OCI-LY3 (cell line): ENCODE measurements around the gene ACCS.

ENCODE experiments used
- EZH2phosphoT487 ChIP-seq: fragments of 200-600 bp; shearing (Covaris generic); IDR thresholded peaks from 2 replicates; pipeline ENCODE4 v1.6.1; 2018; ENCODE audit warnings: antibody characterized with exemption, mixed run types, low read depth
- TF ChIP-seq, protein P1 (sequence below): fragments of 200-600, 300-600 bp; sonication (generic); IDR thresholded peaks from 2 replicates; pipeline ENCODE4 v1.5.1; 2014; ENCODE audit warnings: antibody characterized with exemption, low read length, low read depth

DNA sequence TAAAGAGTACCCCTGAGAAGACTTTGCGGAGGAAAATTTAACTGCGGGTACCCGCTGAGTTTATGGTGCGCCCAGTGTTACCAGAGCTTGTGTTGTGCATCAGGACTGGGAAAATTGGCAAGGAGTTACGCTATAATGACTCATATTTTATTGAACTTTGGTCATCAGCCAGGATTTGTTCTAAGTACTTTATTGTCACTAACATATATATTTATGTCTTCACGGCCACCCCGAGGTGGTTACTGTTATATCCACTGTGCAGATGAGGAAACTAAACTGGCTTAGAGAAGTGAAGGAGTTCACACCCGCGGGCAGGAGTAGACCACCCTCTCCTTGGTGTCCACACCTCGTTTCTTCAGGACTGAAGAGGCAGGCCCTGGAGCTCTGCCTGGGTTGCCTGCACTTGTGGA lies 667 bp downstream of the ACCS start:
- TF ChIP-seq, protein P1, sequence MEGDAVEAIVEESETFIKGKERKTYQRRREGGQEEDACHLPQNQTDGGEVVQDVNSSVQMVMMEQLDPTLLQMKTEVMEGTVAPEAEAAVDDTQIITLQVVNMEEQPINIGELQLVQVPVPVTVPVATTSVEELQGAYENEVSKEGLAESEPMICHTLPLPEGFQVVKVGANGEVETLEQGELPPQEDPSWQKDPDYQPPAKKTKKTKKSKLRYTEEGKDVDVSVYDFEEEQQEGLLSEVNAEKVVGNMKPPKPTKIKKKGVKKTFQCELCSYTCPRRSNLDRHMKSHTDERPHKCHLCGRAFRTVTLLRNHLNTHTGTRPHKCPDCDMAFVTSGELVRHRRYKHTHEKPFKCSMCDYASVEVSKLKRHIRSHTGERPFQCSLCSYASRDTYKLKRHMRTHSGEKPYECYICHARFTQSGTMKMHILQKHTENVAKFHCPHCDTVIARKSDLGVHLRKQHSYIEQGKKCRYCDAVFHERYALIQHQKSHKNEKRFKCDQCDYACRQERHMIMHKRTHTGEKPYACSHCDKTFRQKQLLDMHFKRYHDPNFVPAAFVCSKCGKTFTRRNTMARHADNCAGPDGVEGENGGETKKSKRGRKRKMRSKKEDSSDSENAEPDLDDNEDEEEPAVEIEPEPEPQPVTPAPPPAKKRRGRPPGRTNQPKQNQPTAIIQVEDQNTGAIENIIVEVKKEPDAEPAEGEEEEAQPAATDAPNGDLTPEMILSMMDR, result no peak
- no peak for TF ChIP-seq EZH2phosphoT487
